Activated gamma-delta T cell (primary cell): ENCODE results near the gene KCTD2.
"Not testable (repeated sequence)": the region's sequence is repeated elsewhere in the genome, so short reads cannot be mapped to it uniquely, and the experiment has no call there.

ENCODE experiments used
- DNase-seq: peaks from one replicate; lab custom pipeline; 2025; lab: John Stamatoyannopoulos, UW

The KCTD2 gene

GRCh38 chr17:75020331-75021110 lies 26.5 kb upstream of the KCTD2 start:
- no peak for DNase-seq

DNA sequence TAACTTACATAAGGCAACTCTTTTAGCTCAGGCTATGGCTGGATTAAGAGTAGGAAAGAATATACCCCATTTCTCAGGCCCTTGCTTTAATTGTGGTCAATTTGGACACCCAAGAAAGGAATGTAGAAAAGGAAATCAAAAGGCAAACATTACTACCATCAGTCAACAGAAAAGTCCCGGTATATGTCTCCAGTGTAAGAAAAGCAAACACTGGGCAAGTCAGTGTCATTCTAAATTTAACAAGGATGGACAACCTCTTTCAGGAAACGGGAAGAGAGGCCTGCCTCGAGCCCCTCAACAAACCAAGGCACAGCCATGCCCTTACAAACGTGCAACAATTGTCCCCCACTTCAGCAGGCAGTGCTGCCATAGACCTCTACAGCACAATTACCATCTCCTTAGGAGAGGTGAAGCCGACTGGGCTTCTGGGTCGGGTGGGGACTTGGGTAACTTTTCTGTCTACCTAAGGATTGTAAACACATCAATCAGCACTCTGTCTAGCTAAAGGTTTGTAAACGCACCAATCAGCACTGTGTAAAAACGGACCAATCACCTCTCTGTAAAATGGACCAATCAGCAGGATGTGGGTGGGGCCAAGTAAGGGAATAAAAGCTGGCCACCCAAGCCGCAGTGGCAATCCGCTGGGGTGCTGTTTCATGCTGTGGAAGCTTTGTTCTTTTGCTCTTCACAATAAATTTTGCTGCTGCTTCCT lies 22.2 kb upstream of the KCTD2 start:
- DNase-seq: no peak

DNA sequence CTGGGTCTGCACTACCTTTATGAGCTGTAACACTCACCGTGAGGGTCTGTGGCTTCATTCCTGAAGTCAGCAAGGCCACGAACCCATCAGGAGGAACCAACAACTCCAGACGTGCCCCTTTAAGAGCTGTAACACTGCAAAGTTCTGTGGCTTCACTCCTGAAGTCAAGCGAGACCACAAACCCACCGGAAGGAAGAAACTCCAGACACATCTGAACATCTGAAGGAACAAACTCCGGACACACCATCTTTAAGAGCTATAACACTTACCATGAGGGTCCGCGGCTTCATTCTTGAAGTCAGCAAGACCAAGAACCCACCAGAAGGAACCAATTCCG lies 21.7 kb upstream of the KCTD2 start:
- not testable (repeated sequence) for DNase-seq

GRCh38 chr17:75026650-75027049 lies 20.4 kb upstream of the KCTD2 start:
- DNase-seq: not testable (repeated sequence)

DNA sequence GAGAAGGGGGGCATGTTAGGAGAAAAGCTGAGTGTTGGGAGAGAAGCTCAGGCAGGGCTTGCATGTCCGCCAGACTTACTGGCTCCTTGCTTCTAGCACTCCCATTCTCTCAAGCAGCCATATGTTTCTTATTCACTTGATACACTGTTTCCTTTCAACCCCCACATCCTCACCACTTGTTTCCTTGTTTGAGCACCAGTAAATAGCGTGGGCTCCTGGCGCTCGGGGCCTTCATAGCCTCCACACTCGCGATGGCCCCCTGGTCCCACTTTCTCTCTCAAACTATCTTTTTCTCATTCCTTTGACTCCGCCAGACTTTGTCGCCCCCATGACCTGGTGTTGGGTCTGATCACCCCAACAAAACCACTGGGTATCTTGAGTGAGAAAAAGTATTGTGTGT lies 16.9 kb upstream of the KCTD2 start:
- DNase-seq: no peak

DNA sequence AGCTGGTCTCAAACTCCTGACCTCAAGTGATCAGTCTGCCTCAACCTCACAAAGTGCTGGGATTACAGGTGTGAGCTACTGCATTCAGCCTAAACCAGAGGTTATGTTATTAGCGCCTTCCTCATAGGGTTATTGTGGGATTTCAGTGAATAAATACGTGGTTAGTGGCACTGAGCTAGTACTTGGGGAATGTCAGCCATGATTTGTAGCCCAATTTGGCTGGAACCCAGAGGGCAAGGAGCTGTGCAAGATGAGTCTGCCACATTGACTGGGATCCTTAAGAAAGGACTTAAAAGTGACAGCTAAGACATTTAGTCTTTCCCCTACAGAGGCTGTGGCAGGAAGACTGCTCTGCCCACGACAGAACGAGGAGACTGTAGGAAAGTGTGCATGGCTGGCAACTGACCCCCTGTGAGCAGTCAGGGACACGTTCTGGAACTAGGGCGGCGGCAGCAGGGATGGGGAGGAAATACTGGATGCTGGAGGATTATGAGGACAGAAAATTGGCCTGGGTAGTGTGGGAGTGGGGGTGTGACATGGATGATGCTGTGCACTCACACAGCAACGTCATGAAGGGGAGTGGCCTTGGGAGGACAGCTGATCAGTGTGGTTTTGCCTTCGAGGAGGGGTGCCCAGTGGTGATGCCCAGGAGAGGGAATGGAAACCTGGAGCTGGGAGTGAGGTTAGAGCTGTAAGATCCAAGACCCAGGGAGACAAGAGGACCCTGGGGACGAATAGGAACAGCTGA lies 14.9 kb upstream of the KCTD2 start:
- no peak for DNase-seq

GRCh38 chr17:75032720-75033280 lies 14.2 kb upstream of the KCTD2 start:
- DNase-seq: no peak

- peak; percentile 32 for DNase-seq
Measured at GRCh38 chr17:75033346-75034235, 13.4 kb upstream of the KCTD2 start.

DNA sequence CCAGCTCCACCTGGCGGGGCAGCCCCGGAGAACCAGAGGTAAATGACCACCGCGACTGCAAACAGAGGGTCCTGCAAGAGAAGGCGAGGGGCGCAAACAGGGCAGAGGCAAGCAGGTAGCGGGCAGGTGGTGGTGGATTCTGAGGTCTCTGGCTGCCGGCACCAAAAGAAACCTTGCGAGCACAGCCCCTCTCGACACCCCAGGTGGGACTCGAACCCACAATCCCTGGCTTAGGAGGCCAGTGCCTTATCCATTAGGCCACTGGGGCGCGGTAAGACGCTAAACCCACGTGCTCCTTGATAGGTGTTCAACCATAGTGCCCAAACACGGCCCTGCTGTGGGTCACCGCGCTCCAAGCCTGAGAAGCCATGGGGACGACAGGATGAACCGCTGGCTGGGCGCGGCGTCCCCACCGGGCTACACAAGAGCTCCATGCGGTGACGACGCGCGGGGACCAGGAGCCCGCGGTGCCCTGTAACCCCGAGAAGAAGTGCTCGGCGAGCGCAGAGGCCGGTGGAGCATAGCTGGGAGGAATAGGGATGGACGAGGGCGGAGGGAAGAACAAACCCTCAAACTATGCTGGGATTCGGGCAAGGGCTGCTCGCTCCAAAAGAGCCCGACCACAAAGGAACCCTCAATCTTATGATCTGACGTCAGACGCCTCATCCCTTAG lies 12.7 kb upstream of the KCTD2 start:
- DNase-seq: peak; percentile 36

- DNase-seq: no peak
Measured at GRCh38 chr17:75036643-75037268, 10.3 kb upstream of the KCTD2 start.

GRCh38 chr17:75039238-75039637 lies 7.8 kb upstream of the KCTD2 start:
- no peak for DNase-seq

DNA sequence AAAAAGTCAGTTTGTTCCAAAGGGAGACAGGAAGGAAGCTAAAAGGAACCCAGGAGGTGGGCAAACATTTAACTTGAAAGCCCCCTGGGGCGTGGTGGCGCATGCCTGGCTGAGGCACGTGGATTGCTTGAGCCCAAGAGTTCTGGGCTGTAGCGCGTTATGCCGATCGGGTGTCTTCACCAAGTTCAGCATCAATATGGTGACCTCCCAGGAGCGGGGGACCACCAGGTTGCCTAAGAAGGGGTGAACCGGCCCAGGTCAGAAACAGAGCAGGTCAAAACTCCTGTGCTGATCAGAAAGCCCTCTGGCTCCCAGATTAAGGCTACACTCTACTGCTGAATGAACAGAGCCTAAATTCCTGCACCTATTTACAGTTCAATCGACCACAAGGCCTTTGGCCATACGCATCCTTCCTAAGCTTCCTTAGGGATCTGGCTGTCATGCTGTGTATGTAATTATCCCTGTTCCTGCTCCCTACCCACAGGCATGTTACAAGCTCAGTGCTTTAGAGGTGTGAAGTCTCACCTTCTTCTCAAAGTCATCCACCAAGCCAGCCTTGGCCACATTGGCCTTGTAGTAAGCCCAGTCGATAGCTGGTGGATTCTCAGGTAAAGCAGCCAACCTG lies 5.3 kb upstream of the KCTD2 start:
- no peak for DNase-seq

DNA sequence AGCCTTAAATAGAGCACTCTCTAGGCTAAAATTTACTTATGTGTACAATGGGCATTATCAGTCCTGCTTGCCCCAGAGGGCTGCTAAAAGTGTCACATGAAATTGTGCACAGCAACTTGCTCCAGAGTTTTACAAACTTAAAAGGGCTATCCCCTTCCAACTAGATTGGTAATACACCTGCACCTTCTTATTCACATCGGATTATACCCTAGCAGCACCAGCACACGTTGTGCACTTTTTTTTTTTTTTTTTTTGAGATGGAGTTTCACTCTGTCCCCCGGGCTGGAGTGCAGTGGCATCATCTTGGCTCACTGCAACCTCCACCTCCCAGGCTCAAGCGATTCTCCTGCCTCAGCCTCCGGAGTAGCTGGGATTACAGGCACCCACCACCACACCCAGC lies 3.2 kb upstream of the KCTD2 start:
- not testable (repeated sequence) for DNase-seq

- no peak for DNase-seq
Measured at GRCh38 chr17:75044716-75045115, 2.3 kb upstream of the KCTD2 start.

DNA sequence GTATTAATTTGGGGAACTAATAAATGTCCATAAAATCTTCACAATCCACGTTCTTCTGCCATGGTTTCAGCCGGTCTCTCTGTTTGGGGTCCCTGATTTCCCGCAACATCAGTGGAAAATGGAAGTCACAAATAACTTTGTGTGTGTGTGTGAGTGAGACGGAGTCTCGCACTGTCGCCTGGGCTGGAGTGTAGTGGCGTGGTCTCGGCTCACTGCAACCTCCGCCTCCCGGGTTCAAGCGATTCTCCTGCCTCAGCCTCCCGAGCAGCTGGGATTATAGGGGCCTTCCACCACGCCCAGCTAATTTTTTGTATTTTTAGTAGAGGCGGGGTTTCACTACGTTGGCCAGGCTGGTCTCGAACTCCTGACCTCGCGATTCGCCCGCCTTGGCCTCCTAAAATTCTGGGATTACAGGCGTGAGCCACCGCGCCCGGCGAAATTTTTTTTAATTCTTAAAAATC lies 1.0 kb upstream of the KCTD2 start:
- not testable (repeated sequence) for DNase-seq

DNA sequence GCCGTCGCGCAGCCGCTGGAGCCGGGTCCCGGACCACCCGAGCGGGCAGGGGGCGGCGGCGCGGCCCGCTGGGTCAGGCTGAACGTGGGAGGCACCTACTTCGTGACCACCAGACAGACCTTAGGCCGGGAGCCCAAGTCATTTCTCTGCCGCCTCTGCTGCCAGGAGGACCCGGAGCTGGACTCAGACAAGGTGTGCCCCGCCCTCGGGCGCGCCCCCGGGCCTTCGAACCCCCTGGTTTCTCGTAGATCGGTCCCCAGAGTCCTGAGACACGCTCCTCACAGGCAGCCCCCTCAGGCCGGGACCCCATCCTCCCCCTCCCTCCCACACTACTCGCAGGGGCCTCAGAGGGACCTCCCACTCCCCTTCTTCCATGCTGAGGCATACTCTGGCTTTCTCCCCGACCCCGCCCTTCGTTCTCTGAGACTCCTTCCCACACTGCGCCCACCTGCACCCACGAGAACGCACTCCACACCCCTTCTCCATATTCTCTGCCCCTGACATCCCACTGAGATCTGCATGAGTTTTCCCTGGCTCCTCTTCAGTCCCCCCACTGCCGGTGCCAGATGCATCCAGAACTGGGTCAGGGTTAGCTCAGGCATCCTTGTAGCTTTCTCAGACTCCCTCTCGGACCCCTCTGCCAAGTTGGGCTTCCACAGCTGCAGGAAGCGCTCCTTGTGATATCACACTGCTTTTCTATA lies 523 bp downstream of the KCTD2 start:
- no peak for DNase-seq

- DNase-seq: no peak
Measured at GRCh38 chr17:75048249-75048878, 1.3 kb downstream of the KCTD2 start.

DNA sequence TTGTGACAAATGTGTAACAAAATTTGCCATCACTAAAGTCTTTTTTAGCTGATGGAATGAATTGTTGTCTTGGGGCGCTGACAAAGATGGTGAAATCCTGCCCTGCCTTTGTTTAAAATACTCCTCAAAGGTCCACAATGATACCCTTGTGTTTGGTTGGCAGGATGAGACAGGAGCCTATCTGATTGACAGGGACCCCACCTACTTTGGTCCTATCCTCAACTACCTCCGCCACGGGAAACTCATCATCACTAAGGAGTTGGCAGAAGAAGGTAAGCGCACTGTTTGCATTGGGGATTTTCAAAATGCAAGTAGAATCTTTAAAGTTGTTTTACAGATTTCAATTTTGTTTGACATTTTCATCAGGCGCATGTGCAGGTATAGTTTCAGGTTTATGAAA lies 2.0 kb downstream of the KCTD2 start:
- DNase-seq: no peak

DNA sequence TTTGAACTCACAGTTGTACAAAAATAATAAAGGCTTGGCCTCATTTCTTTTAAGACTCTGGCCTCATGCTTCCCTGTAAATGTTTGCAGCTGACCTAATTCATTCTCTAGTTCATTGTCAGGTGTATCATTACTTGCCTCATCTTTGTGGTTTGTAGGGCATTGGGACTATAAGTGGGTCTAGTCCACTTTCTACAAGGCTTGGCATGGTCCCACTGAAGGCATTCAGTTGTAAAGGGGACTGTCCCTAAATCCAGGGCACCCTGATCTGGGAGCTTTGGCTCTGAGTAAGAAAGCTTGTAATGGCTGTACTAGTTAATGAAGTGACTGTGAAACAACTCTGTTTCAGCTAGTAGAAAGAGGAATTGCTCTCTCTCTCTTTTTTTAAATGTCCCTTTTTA lies 2.7 kb downstream of the KCTD2 start:
- no peak for DNase-seq
